ENCODE data around the gene CDR2L. TPM values are rescaled to one million over a fixed set of nuclear protein-coding genes. Genes with fewer than 3 reads are reported as not detected.
"Not testable (repeated sequence)": the region's sequence is repeated elsewhere in the genome, so short reads cannot be mapped to it uniquely, and the experiment has no call there.

The CDR2L gene
- total RNA-seq, 1 donor from 2014 or later = 17.2 TPM

DNA sequence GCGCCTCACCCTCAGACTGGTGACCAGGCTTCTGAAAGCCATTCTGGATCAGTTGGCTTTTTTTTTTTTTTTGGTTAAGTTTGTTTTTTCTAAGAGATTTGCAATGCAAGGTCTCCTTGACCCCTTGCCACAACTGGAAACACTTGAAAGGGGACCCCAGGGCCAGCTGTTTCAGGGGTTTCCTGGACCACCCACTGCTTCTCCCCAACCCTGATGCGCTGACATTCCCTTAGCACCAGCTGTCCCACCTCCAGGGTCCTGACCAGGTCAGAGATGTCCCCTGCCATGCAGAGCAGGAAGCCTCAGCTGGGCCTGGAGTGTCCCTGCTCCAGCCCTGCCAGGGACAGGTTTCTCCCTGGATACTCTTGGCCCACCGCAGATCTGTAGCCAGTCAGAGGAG lies 16.9 kb downstream of the CDR2L start:
- TF ChIP-seq, protein P1, sequence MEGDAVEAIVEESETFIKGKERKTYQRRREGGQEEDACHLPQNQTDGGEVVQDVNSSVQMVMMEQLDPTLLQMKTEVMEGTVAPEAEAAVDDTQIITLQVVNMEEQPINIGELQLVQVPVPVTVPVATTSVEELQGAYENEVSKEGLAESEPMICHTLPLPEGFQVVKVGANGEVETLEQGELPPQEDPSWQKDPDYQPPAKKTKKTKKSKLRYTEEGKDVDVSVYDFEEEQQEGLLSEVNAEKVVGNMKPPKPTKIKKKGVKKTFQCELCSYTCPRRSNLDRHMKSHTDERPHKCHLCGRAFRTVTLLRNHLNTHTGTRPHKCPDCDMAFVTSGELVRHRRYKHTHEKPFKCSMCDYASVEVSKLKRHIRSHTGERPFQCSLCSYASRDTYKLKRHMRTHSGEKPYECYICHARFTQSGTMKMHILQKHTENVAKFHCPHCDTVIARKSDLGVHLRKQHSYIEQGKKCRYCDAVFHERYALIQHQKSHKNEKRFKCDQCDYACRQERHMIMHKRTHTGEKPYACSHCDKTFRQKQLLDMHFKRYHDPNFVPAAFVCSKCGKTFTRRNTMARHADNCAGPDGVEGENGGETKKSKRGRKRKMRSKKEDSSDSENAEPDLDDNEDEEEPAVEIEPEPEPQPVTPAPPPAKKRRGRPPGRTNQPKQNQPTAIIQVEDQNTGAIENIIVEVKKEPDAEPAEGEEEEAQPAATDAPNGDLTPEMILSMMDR (IDR thresholded peaks at IDR 0.05; ENCODE audit: unreplicated experiment) = no peak
- Mint-ChIP-seq H3K4me1 (ENCODE audit: low read depth) (no peaks in the 10 kb centered on the region), H3K27ac (no peak overlapping the region), H3K27me3 (no peaks in the 10 kb centered on the region), H3K9me3 (ENCODE audit: low read depth) (no peaks in the 10 kb centered on the region), H3K36me3 (ENCODE audit: insufficient read depth) (peaks cover 11% of the 10 kb centered on the region), H3K4me3 (ENCODE audit: low read depth) (no peak overlapping the region)
- no peak for DNase-seq (ENCODE audit: low spot score, unreplicated experiment)

DNA sequence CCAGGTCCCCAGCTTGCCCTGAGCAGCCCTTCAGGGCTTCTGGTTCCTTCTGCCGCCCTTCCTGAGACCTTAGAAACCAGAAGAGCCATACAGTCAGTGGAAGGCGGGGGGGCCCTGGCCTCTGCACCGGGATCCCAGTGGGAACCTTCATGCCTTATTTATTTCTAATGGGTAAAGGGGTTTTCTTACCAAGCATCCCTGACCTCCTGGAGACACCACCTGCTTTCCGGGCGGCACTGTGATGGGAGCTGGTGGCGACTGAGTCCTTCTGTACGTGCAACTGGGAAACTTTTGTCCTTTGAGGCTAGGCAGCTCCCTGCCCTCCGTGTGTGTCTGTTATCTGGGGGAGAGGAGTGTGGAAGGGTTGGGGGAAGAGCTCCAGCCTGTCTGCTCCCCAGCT lies 17.9 kb downstream of the CDR2L start:
- H3K9me3 Mint-ChIP-seq (ENCODE audit: low read depth) = no peaks in the 10 kb centered on the region
- TF ChIP-seq, protein P1 (IDR thresholded peaks at IDR 0.05; ENCODE audit: unreplicated experiment) = no peak
- H3K4me3 Mint-ChIP-seq (ENCODE audit: low read depth) = no peak overlapping the region
- no peaks in the 10 kb centered on the region for H3K27me3 Mint-ChIP-seq
- H3K27ac Mint-ChIP-seq = no peak overlapping the region
- DNase-seq (ENCODE audit: low spot score, unreplicated experiment) = no peak
- peaks cover 11% of the 10 kb centered on the region for H3K36me3 Mint-ChIP-seq (ENCODE audit: insufficient read depth)
- no peaks in the 10 kb centered on the region for H3K4me1 Mint-ChIP-seq (ENCODE audit: low read depth)

DNA sequence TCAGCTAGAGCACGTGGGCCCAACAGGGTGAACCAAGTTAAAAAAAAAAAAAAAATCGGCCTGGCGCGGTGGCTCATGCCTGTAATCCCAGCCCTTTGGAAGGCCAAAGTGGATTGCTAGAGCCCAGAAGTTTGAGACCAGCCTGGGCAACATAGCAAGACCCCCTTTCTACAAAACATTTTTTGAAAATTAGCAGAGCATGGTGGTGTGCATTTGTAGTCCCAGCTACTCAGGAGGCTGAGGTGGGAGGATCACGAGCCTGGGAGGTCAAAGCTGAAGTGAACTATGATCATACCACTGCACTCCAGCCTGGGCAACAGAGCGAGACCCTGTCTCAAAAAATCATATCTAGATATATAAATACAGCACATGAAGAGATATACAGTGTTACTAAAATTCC lies 18.7 kb downstream of the CDR2L start:
- H3K4me3 Mint-ChIP-seq (ENCODE audit: low read depth); DNase-seq (ENCODE audit: low spot score, unreplicated experiment); H3K9me3 Mint-ChIP-seq (ENCODE audit: low read depth); H3K27me3 Mint-ChIP-seq; H3K36me3 Mint-ChIP-seq (ENCODE audit: insufficient read depth); H3K4me1 Mint-ChIP-seq (ENCODE audit: low read depth); H3K27ac Mint-ChIP-seq: not testable (repeated sequence)

DNA sequence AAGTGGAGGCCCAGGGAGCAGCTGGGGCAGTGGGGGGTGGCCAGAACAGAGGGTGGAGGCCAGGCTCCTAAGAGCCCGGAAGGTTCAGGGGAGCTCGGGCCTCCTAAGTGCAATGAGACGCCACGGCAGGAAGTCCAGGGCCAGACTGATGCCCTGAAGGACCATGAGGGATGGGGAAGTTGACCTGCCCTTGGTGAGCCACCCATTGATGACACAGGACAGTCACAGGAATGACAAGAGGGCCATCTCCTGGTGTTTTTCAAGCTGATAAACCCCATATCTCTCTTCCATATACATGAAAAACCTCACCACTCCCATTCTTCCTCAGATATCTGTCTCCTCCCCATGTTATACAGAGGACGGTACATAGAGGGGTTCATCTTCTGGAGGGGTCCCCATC lies 19.2 kb downstream of the CDR2L start:
- H3K36me3 Mint-ChIP-seq (ENCODE audit: insufficient read depth) = peaks cover 10% of the 10 kb centered on the region
- TF ChIP-seq, protein P1 (IDR thresholded peaks at IDR 0.05; ENCODE audit: unreplicated experiment) = no peak
- H3K9me3 Mint-ChIP-seq (ENCODE audit: low read depth) = no peaks in the 10 kb centered on the region
- no peak overlapping the region for H3K4me3 Mint-ChIP-seq (ENCODE audit: low read depth)
- DNase-seq (ENCODE audit: low spot score, unreplicated experiment) = no peak
- H3K27me3 Mint-ChIP-seq = no peaks in the 10 kb centered on the region
- peaks cover 2% of the 10 kb centered on the region for H3K4me1 Mint-ChIP-seq (ENCODE audit: low read depth)
- H3K27ac Mint-ChIP-seq = no peak overlapping the region

DNA sequence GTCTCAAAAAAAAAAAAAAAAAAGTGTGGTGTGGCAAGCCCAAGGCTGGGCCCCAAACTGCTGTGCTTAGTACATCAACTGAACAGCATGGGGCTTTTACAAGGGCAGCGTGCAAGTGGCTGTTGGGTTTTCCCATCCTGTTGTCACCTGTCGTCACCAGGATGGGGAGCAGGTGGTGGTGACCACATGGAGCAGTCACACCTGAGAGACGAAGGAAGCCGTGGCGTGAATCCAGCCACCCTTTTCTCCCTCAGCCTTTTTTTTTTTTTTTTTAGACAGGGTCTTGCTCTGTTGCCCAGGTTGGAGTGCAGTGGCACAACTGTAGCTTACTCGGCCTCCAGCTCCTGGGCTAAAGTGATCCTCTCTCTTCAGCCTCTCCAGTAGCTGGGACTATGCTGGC lies 20.9 kb downstream of the CDR2L start:
- H3K27ac Mint-ChIP-seq = no peak overlapping the region
- TF ChIP-seq, protein P1 (IDR thresholded peaks at IDR 0.05; ENCODE audit: unreplicated experiment) = no peak
- H3K9me3 Mint-ChIP-seq (ENCODE audit: low read depth) = no peaks in the 10 kb centered on the region
- peaks cover 7% of the 10 kb centered on the region for H3K36me3 Mint-ChIP-seq (ENCODE audit: insufficient read depth)
- no peaks in the 10 kb centered on the region for H3K27me3 Mint-ChIP-seq
- no peak overlapping the region for H3K4me3 Mint-ChIP-seq (ENCODE audit: low read depth)
- no peak for DNase-seq (ENCODE audit: low spot score, unreplicated experiment)
- H3K4me1 Mint-ChIP-seq (ENCODE audit: low read depth) = peaks cover 10% of the 10 kb centered on the region

DNA sequence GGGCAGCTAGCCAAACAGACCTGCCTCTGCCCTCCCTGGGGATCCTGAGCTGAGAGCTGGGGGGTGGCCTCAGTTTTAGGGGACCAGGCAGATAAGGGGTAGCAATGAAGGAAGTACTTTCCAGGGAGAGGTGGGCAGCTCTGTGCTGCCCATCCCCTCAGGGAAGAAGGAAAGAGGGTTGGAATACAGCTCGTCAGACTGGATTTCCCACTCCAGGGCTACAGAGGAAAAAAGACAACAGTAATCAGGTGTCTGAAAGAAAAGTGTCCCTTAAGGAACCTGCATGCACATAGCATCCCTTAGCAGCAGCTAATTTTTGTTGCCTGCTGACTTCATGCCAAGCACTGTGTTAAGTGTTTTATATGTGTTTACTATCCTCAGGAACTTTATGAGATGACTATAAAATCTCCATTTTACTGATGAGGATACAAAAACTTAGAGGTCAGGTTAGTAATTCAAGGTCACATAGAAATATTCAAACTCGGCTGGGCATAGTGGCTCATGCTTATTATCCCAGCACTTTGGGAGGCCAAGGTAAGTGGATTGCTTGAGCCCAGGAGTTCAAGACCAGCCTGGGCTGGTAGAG lies 21.8 kb downstream of the CDR2L start:
- no peak overlapping the region for H3K4me3 Mint-ChIP-seq (ENCODE audit: low read depth)

More for the DNA sequence above, 21.8 kb downstream of the CDR2L start:
- Mint-ChIP-seq H3K36me3 (ENCODE audit: insufficient read depth) (peaks cover 9% of the 10 kb centered on the region), H3K27ac (peak overlapping the region; percentile 71), H3K27me3 (no peaks in the 10 kb centered on the region), H3K4me1 (ENCODE audit: low read depth) (peaks cover 16% of the 10 kb centered on the region), H3K9me3 (ENCODE audit: low read depth) (no peaks in the 10 kb centered on the region)
- DNase-seq (ENCODE audit: low spot score, unreplicated experiment) = no peak
- TF ChIP-seq, protein P1 (IDR thresholded peaks at IDR 0.05; ENCODE audit: unreplicated experiment) = no peak
